GM21390 (cell line): ENCODE data around the gene ABCD4.
A peak's percentile ranks its signal among the peaks of the same experiment; 100 is the strongest.
"Not testable (repeated sequence)": the region's sequence is repeated elsewhere in the genome, so short reads cannot be mapped to it uniquely, and the experiment has no call there.

ENCODE experiments used
- ATAC-seq: cut with Tn5 transposase; IDR thresholded peaks from one replicate; pipeline ENCODE4 v1.9.1; 2021; ENCODE audit not compliant: unreplicated experiment

Gene ABCD4

GRCh38 chr14:74302634-74303569 lies at the start of gene ABCD4:
Gene ABCD4 (minus strand): TSS chr14:74302934. CDS start chr14:74302912, 22 bp downstream.
- peak; percentile 98 for ATAC-seq

- no peak for ATAC-seq
These were observed 48.2 kb upstream of the ABCD4 start for GRCh38 chr14:74350928-74351323.

GRCh38 chr14:74350211-74350927 lies 47.6 kb upstream of the ABCD4 start:
- ATAC-seq = no peak

GRCh38 chr14:74349757-74350156 lies 47.0 kb upstream of the ABCD4 start:
- no peak for ATAC-seq

GRCh38 chr14:74348735-74349463 lies 46.2 kb upstream of the ABCD4 start:
- no peak for ATAC-seq

- no peak for ATAC-seq
These were observed 45.6 kb upstream of the ABCD4 start, which contains the start of gene VRTN for GRCh38 chr14:74348241-74348734. Gene VRTN (plus strand): TSS chr14:74348471. CDS start chr14:74356784, 8,313 bp downstream.

- no peak for ATAC-seq
These were observed 45.0 kb upstream of the ABCD4 start for GRCh38 chr14:74347795-74348100.

GRCh38 chr14:74347097-74347794 lies 44.5 kb upstream of the ABCD4 start:
- no peak for ATAC-seq

- no peak for ATAC-seq
These were observed 43.6 kb upstream of the ABCD4 start for GRCh38 chr14:74346341-74346740.

GRCh38 chr14:74333909-74334308 lies 31.2 kb upstream of the ABCD4 start:
- ATAC-seq = no peak

GRCh38 chr14:74329950-74330552 lies 27.3 kb upstream of the ABCD4 start:
- not testable (repeated sequence) for ATAC-seq

- ATAC-seq = no peak
These were observed 23.8 kb upstream of the ABCD4 start for GRCh38 chr14:74326369-74327152.

GRCh38 chr14:74325446-74325845 lies 22.7 kb upstream of the ABCD4 start:
- ATAC-seq = no peak

- no peak for ATAC-seq
These were observed 22.2 kb upstream of the ABCD4 start for GRCh38 chr14:74324931-74325361.

GRCh38 chr14:74314576-74314975 lies 11.8 kb upstream of the ABCD4 start:
- no peak for ATAC-seq

GRCh38 chr14:74313601-74314000 lies 10.9 kb upstream of the ABCD4 start:
- no peak for ATAC-seq

GRCh38 chr14:74312161-74312560 lies 9.4 kb upstream of the ABCD4 start:
- ATAC-seq = no peak

GRCh38 chr14:74309125-74310022 lies 6.6 kb upstream of the ABCD4 start:
- no peak for ATAC-seq
